Neural cell (in vitro differentiated cells): ENCODE results near the gene RCSD1.

Experiments
- CTCF ChIP-seq: fragments of 450-650 bp; IDR thresholded peaks from 2 replicates; pipeline ENCODE4 v1.5.1; 2014; ENCODE audit warnings: antibody characterized with exemption, mild to moderate bottlenecking, moderate library complexity; ENCODE audit not compliant: poor library complexity, severe bottlenecking
- EP300 ChIP-seq: fragments of 450-650 bp; conservative IDR thresholded peaks from 2 replicates; pipeline ENCODE4 v1.6.1; 2014; ENCODE audit warnings: antibody characterized with exemption, mild to moderate bottlenecking, moderate library complexity; ENCODE audit not compliant: poor library complexity, severe bottlenecking
- EZH2 ChIP-seq: fragments of 200-600, 300-800 bp; shearing (Covaris generic), sonication (generic); IDR thresholded peaks from 2 replicates; pipeline ENCODE4 v1.6.1; 2014; ENCODE audit warnings: antibody characterized with exemption, low read length, borderline replicate concordance, mild to moderate bottlenecking; ENCODE audit not compliant: insufficient read depth, poor library complexity, severe bottlenecking
- MXI1 ChIP-seq: fragments of 450-650 bp; conservative IDR thresholded peaks from 2 replicates; pipeline ENCODE4 v1.6.1; 2014; ENCODE audit warnings: antibody characterized with exemption, mild to moderate bottlenecking; ENCODE audit not compliant: poor library complexity, severe bottlenecking
- POLR2AphosphoS5 ChIP-seq: IDR thresholded peaks from 2 replicates; pipeline ENCODE4 v1.6.1; 2012
- TAF1 ChIP-seq: IDR thresholded peaks from 2 replicates; pipeline ENCODE4 v1.6.1; 2012; ENCODE audit warnings: low read depth
- TF ChIP-seq, protein P1 (sequence below): IDR thresholded peaks from 2 replicates; pipeline ENCODE4 v1.6.1; 2012; ENCODE audit warnings: borderline replicate concordance

DNA sequence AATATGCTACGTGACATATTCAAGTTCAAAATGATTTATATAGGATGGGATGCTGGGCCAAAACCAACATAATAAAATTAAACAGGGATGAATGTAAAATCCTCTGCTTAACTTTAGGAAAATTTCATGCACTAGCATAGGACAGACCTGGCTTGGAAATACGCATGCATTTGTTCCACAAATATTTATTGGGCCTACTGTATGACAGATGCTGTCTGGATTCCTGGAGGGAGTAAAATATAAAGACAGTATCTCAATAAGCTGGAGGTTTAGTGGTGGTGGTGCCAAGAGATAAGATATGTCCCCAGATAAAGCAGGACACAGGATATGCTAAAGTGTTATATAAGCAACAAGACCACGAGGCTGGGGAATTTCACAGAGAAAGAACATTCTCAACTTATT is 15.1 kb downstream of the RCSD1 start:
- TF ChIP-seq EZH2, result no peak
- no peak for TF ChIP-seq CTCF
- TF ChIP-seq, protein P1, sequence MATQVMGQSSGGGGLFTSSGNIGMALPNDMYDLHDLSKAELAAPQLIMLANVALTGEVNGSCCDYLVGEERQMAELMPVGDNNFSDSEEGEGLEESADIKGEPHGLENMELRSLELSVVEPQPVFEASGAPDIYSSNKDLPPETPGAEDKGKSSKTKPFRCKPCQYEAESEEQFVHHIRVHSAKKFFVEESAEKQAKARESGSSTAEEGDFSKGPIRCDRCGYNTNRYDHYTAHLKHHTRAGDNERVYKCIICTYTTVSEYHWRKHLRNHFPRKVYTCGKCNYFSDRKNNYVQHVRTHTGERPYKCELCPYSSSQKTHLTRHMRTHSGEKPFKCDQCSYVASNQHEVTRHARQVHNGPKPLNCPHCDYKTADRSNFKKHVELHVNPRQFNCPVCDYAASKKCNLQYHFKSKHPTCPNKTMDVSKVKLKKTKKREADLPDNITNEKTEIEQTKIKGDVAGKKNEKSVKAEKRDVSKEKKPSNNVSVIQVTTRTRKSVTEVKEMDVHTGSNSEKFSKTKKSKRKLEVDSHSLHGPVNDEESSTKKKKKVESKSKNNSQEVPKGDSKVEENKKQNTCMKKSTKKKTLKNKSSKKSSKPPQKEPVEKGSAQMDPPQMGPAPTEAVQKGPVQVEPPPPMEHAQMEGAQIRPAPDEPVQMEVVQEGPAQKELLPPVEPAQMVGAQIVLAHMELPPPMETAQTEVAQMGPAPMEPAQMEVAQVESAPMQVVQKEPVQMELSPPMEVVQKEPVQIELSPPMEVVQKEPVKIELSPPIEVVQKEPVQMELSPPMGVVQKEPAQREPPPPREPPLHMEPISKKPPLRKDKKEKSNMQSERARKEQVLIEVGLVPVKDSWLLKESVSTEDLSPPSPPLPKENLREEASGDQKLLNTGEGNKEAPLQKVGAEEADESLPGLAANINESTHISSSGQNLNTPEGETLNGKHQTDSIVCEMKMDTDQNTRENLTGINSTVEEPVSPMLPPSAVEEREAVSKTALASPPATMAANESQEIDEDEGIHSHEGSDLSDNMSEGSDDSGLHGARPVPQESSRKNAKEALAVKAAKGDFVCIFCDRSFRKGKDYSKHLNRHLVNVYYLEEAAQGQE, result no peak
- TF ChIP-seq POLR2AphosphoS5, result no peak
- TF ChIP-seq MXI1, result no peak
- no peak for TF ChIP-seq TAF1
- TF ChIP-seq EP300, result no peak
